GM19372 (cell line): ENCODE measurements around the gene GNG2.

ENCODE experiments used
- ATAC-seq: cut with Tn5 transposase; IDR thresholded peaks from one replicate; pipeline ENCODE4 v1.9.1; 2021; ENCODE audit warnings: mild to moderate bottlenecking, low read depth, moderate library complexity; ENCODE audit not compliant: unreplicated experiment

GNG2 gene

GRCh38 chr14:52014601-52015267 lies 154.3 kb downstream of the GNG2 start:
- no peak for ATAC-seq

- no peak for ATAC-seq
These were observed 155.1 kb downstream of the GNG2 start for GRCh38 chr14:52015411-52016030.

GRCh38 chr14:52018252-52018651 lies 157.8 kb downstream of the GNG2 start:
- ATAC-seq, result no peak

GRCh38 chr14:52018970-52019369 lies 158.6 kb downstream of the GNG2 start:
- no peak for ATAC-seq
